Hematopoietic multipotent progenitor cell treated with erythropoietin and hydrocortisone succinate and interleukin-3 and kit ligand, for 6 days (in vitro differentiated cells): Measurements from ENCODE around the gene NXPH4.

Source experiments
- DNase-seq: peaks from one replicate; pipeline ENCODE4 v3.0.0-alpha.2; 2015

NXPH4 gene

DNA sequence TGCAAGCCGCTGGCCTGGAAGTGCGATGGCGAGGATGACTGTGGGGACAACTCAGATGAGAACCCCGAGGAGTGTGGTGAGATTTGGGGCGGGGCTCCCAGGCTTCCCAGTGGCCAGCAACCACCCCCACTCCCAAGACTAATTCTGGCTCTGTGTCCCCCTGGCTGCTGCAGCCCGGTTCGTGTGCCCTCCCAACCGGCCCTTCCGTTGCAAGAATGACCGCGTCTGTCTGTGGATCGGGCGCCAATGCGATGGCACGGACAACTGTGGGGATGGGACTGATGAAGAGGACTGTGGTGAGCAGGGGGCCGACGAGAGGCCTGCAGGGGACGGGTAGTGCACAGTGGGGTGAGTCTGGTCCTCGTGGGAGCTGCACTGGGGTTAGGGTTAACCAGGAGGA lies 12.1 kb upstream of the NXPH4 start:
- no peak for DNase-seq

DNA sequence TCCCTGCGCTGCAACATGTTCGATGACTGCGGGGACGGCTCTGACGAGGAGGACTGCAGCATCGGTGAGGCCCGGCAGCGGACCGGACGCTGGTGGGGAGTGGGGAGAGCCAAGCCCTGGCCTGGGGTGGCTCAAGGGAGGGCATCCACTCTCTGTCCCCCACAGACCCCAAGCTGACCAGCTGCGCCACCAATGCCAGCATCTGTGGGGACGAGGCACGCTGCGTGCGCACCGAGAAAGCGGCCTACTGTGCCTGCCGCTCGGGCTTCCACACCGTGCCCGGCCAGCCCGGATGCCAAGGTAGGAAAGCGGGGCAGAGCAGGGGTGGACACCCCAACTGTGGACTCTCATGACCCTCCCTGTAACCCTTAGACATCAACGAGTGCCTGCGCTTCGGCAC lies 11.4 kb upstream of the NXPH4 start:
- DNase-seq, result no peak

DNA sequence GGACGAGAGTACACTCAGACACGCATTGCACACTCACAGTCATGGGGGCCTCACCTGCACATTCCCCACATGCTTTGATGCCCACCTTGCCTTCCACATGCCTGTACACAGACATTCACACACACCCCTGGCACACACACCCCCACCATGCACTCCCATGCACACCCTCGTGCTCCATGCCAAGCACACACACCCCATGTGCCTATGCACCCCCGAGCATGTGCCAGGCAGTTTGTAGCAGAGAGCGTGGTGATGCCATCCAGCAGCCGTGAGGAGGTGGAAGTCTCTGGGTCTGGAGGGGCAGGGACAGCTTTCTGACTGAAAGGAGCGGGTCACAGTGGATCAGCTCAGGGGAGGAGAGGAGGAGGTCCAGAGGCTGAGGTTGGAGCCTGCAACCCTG lies 10.7 kb upstream of the NXPH4 start:
- DNase-seq, result no peak

DNA sequence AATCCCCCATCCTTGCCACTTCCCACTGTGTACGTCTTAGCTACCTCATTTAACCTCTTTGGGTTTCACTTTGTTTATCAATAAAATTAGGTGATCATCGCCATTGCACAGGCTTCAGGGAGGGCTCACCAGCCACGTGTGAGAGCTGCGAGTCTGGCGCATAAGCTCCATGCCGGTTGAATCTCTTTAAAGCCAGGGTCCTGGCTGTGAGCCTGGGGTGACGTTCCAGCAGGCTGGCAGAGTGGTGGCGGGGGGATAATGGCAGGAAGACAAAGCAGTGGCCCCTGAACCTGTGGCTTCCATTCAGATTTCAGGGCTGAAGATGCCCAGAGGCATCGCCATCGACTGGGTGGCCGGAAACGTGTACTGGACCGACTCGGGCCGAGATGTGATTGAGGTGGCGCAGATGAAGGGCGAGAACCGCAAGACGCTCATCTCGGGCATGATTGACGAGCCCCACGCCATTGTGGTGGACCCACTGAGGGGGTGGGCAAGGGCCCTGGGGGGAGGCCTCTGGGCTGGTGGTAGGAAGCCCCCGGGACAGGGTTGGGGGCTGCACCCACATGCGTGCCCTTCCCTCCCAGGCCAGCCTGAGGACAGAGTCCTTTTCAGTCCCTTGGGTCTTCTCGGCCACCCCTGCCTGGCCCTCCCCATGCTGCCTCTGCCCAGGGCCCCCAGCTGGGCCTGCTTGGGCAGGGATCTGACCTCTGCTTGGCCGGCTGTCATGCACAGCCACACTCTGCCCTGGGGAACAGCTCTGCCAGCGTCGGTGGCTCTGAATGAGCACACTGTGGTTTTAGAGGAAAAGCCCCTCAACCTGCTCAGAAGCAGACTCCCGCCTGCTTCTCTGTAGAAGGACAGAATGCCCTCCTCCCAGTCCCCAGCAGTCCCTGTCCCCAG lies 8.6 kb upstream of the NXPH4 start:
- no peak for DNase-seq

DNA sequence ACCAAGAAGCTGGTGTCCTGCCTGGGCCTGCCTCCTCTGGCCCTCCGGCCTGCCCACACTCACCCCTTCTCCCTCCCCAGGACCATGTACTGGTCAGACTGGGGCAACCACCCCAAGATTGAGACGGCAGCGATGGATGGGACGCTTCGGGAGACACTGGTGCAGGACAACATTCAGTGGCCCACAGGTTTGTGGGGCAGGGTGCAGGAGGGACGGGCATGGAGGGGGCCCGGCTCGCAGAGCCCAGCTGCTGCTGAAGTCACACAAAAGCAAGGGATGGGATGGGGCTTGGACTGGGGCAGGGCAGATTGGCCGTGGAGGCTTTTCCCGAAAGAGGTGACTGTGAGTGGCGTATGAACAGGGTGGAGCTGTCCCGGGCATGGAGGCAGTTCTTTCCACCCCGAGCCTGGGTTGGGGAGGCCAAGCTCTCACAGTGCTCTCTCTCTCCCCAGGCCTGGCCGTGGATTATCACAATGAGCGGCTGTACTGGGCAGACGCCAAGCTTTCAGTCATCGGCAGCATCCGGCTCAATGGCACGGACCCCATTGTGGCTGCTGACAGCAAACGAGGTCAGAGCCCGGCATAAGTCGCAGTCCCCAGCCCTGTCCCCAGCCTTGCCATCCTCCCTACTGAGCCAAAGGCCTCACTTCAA lies 7.8 kb upstream of the NXPH4 start:
- no peak for DNase-seq

DNA sequence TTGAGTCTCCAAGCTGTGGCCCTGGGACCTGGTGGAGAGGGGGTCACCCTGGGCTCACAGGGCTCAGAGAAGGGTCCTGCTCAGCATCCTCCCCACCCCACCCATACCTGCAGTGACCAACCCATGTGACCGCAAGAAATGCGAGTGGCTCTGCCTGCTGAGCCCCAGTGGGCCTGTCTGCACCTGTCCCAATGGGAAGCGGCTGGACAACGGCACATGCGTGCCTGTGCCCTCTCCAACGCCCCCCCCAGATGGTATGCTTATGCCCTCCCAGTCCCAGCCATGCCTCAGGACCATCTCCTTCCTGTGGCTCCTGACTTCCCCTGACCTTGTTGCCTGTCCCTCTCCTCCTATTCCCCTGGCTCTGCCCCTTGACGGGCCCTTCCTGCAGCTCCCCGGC lies 6.7 kb upstream of the NXPH4 start:
- DNase-seq, result no peak

DNA sequence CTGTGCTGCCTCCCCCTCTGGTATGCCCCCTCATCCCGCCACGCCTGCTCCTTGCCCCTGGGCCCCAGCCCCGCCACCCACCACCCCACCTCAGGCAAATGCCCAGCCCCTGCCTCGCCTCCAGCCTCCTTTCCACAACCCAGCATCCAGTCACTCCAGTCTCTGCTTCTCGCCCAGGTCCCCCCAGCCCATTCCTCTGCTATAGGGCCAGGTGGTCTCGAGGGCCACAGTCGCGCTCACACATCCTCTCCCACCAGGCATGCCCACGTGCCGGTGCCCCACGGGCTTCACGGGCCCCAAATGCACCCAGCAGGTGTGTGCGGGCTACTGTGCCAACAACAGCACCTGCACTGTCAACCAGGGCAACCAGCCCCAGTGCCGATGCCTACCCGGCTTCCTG lies 6.1 kb upstream of the NXPH4 start:
- no peak for DNase-seq

DNA sequence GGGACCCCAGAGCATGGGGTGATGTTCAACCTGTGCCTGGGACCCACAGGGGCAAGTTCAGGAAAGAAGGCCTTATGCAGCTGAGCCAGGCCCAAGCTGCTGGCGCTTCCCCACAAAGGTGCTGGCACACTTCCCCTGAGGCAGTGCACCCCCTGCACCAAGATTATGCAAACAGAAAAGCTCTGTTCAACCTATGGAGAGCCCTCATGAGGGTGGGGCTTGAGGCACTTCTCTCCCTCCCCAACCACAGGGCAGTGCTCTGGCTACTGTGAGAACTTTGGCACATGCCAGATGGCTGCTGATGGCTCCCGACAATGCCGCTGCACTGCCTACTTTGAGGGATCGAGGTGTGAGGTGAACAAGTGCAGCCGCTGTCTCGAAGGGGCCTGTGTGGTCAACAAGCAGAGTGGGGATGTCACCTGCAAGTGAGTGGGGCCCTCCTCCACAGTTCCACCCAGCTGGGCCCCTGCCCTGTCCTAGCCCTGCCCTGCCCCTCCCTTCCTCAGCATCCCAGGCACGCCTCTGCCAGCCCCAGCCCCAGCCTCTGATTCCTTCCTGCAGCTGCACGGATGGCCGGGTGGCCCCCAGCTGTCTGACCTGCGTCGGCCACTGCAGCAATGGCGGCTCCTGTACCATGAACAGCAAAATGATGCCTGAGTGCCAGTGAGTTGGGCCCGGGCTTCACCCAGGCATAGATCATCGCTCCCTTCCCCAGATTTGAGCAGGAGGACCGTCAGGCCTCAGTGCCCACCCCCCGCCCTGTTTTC lies 5.5 kb upstream of the NXPH4 start:
- peak; percentile 56 for DNase-seq

DNA sequence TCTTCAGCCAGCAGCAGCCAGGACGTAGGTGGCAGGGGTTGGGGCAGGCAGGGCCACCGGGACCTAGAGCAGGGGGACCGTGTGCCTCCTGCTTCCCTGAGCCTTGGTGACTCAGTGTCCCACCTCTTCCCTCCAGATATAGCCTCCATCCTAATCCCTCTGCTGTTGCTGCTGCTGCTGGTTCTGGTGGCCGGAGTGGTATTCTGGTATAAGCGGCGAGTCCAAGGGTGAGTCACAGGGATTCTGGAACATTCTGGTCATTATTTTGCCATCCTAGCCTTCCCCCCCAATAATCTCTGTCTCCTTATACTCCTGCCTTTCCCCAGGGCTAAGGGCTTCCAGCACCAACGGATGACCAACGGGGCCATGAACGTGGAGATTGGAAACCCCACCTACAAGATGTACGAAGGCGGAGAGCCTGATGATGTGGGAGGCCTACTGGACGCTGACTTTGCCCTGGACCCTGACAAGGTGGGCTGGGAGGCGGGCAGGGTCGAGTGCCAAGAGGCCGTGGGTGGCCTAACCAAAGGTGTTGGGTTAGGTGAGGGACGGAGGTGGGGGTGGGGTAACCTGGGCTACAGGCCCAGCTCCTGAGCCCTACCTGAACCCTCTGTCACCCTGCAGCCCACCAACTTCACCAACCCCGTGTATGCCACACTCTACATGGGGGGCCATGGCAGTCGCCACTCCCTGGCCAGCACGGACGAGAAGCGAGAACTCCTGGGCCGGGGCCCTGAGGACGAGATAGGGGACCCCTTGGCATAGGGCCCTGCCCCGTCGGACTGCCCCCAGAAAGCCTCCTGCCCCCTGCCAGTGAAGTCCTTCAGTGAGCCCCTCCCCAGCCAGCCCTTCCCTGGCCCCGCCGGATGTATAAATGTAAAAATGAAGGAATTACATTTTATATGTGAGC lies 4.5 kb upstream of the NXPH4 start:
- no peak for DNase-seq

DNA sequence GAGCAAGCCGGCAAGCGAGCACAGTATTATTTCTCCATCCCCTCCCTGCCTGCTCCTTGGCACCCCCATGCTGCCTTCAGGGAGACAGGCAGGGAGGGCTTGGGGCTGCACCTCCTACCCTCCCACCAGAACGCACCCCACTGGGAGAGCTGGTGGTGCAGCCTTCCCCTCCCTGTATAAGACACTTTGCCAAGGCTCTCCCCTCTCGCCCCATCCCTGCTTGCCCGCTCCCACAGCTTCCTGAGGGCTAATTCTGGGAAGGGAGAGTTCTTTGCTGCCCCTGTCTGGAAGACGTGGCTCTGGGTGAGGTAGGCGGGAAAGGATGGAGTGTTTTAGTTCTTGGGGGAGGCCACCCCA lies 3.9 kb upstream of the NXPH4 start:
- DNase-seq, result no peak

DNA sequence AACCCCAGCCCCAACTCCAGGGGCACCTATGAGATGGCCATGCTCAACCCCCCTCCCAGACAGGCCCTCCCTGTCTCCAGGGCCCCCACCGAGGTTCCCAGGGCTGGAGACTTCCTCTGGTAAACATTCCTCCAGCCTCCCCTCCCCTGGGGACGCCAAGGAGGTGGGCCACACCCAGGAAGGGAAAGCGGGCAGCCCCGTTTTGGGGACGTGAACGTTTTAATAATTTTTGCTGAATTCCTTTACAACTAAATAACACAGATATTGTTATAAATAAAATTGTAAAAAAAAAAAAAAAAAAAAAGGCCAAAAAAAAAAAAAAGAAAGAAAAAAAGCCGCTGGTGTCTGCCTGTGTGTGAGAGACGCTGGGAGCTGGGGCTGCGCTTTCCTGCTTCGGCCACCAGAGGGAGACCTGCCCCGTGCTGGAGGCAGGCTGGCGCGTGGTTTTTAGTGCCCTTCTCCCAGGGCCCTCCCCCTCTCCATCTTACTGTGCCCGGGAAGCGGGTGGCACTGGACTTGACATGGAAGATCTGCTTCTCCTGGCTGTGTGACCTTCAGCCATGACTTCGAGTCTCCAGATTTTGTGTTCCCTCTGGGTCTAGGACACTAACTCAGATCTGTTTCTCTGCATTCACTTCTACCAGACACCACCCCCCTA lies 3.4 kb upstream of the NXPH4 start:
- peak; percentile 86 for DNase-seq

DNA sequence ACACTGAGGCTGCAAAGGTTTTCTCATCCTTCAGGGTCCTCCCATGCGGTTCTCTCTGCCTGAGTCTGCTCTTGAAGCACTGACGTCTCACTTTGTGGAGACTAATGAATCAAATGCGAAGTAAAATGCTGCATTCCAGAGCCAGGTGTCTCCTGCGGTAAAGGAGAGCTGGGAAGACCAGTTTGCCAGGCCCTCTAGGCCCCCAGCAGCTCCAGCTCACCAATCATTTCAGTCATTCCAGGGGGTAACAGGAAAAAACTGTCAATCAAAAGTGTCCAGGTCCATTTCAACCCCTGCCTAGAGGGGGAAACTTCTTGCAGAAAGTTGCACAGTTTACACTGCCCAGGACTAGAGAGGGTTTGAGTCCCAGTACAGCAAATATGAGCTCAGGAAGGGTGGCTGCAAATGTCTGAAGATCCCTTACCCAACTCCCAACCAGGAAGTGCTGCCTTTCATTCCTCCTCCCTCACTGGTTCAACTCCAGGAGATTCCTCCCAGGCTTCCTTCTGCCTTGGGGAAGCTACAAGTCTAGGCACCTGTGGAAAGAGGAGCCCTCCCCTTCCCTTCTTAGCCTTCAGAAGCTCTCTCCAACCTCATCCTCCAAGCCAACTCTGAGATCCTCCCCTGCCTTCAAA lies 2.7 kb upstream of the NXPH4 start:
- no peak for DNase-seq

DNA sequence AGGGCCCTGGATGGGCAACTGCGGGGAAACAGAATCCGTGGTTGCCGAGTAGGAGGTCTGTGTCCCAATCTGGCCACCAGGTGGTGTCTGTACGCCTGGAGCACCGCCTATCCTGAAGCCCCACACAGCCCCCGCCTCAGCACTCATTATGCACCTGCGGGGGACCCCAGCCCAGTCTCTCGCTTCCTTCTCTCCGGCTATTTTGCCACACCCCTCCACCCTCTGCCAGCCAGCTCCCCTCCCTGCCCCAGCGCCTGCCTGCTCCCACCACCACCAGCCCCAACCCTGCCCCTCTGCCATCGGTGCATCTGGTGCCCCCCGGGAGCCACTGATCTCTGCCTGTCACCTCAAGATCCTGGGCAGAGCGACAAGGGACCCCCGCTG lies 2.2 kb upstream of the NXPH4 start:
- DNase-seq, result peak; percentile 87

DNA sequence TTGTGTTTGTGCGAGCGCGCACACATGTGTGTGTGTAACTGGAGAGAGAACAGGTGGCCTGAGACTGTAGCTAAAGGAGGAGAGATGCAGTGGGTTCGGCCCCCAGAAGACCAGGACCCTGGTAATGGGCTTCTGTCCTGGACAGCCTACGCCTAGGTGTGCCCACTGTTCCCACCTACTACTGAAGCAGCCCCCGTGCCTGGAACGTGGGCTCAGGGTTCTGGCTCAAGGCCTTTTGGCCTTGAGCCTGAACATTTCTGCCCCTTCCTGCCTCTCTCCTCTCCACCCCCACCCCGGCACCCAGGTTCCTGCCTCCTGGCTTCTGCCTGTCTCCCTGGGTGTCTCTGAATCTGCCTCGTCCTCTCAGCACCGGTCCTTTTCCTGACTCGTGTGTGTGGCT lies 1.5 kb upstream of the NXPH4 start:
- no peak for DNase-seq

DNA sequence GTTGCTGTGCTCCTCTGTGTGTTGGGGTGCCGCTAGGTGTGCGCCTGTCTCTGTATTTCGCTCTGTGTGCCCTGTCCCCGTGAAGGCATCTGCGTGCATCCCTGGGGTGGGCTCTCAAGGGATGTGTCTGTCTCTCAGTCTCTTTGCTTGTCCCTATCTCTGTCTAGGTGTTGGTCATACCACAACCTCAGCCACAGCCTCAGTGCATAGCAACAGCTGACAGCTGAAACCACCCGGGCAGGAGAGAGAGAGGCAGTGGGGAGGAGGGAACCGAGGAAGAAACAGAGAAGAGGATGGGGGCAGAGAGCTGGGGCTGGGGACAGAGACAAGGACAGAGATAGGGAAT lies 953 bp upstream of the NXPH4 start:
- DNase-seq, result peak; percentile 59

DNA sequence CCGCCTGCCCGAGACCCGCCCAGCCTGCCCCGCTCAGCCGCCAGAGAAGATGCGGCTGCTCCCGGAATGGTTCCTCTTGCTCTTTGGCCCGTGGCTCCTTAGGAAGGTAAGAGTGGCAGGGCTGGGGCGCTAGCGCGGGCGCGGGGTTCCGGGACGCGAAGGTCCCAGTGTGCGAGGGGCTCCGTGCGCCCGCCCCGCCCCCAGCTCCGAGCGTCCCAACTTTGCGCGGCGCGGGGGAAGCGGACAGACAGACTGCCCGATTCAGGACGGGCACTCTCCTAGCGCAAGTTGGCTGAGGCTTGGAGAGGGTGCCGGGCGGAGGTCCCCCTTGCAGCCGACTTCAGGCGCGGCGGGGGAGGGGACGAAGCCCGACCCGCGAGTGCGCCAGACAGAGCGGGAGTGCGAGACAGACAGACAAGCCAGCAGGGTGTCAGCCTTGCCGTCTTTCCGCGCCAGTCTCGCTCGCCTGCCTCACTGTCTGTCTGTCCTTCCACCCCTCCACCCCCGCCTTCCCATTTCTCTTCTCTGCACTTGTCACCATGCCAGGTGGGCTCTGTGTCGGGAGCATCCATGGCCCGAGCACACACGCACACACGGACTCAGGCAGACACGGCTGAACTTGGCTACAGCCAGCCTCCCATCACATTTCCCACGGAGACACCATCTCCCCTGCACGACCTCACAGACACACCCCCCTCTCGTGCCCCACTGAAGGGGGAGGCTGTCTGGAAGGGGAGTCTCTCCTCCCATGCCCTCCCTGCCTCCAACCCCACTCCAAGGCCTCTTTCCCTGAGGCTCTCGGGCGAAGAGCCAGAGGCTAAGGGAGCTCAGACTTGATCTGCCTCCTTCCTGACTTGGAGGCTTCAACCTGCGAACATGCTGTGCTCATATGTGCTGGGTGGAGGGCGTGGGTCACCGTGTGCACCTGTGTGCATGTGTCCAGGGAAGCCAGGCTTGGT lies 606 bp downstream of the NXPH4 start:
- no peak for DNase-seq

DNA sequence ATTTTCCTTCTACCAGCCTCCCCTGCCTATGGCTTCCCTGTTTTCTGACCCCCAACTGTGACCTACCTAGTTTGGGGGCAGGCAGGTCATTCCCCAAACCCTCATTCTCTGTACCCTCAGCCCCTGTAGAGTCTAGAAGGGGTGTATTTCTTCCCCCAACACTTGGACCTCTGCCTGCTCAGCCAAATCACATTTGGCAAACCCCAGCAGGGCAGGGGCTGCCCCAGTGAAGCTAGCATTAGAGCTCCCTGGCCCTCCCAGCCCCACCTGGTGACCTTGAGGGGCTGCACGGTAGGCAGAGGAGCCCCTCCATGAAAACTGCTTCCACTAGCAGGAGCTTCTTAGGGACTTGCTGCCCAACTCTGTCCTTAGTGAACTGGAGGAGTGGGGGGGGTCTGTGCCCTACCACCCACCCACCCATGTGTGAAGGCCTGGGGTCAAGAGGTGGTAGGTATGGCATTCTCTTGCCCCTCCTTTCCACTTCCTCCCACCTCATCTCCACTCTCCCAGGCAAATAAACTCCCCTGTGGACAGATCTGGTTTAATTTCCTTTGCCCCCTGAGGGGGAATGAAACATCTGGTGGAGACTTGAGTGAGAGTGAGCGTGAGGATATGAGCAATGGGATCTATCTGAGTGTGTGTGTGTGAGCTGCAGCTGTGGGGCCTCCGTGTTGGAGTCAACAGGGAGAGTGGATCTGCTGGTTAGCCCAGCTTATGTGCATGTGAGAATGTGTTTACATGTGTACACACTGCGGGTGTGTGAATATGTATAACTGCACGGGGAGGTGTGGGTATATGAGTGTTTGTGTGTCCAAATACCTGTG lies 1.6 kb downstream of the NXPH4 start:
- DNase-seq, result no peak

DNA sequence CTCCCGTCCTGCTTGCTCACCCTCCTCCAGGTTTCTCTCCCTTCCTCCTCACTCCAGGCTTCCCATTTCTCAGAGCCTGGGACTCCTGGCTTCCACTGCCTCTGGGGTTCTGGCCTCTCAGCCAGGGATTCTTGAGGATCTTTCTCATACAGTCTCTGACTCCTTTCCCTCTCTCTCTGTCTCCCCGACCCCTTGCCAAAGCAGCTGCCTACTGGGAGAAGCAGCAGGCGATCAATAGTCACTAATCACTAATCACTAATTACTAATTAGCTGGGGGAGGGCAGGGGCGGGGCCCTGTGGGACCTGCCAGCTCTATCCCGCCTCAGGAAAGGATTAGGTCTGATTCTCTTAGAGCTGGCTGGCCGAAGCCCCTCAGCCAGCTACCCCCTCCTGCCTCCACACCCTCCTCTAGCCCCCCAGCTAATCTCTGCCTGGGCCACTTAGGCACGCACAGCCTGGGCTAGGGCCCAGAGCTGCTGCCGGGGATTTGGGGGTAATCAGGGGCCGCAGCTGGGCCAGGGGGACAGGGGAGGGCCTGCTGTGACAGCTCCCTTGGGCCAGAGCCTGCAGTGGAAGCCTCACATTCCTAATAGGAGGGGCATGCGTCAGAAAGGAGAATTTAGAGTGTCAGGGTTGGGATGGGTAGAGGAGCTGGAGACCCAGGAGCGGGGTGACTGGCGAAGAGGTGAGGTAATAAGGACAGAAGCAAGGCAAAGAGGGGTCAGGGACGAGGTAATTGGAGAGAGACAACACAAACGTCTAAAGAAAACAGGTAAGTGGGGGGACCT lies 2.8 kb downstream of the NXPH4 start:
- DNase-seq, result no peak
